ENCODE data around the gene PARVA. TPM values are rescaled to one million over a fixed set of nuclear protein-coding genes. Genes with fewer than 3 reads are reported as not detected.

PARVA gene
- total RNA-seq, 4 donors from 2014 or later, result 52.9 to 188 (median 66.5) TPM

- Histone ChIP-seq H3K9me3 (no peaks in the 10 kb centered on the region), H3K36me3 (no peaks in the 10 kb centered on the region), H3K27me3 (no peaks in the 10 kb centered on the region), H3K27ac (peak overlapping the region in 1 of 2 donors; percentile 53), H3K4me3 (no peak overlapping the region), H3K4me1 (no peaks in the 10 kb centered on the region)
- TF ChIP-seq POLR2A (IDR thresholded peaks at IDR 0.05), result no peak
- TF ChIP-seq, protein P1, sequence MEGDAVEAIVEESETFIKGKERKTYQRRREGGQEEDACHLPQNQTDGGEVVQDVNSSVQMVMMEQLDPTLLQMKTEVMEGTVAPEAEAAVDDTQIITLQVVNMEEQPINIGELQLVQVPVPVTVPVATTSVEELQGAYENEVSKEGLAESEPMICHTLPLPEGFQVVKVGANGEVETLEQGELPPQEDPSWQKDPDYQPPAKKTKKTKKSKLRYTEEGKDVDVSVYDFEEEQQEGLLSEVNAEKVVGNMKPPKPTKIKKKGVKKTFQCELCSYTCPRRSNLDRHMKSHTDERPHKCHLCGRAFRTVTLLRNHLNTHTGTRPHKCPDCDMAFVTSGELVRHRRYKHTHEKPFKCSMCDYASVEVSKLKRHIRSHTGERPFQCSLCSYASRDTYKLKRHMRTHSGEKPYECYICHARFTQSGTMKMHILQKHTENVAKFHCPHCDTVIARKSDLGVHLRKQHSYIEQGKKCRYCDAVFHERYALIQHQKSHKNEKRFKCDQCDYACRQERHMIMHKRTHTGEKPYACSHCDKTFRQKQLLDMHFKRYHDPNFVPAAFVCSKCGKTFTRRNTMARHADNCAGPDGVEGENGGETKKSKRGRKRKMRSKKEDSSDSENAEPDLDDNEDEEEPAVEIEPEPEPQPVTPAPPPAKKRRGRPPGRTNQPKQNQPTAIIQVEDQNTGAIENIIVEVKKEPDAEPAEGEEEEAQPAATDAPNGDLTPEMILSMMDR (IDR thresholded peaks at IDR 0.05), result no peak
- intact Hi-C loops (cut with DNase I; ENCODE audit: low total_unique reads), result no loop called here
- DNase-seq, result no peak
These were observed 147.5 kb downstream of the PARVA start for GRCh38 chr11:12524865-12525264.

GRCh38 chr11:12525466-12526055 is 148.2 kb downstream of the PARVA start:
- no peak for TF ChIP-seq POLR2A (IDR thresholded peaks at IDR 0.05)
- TF ChIP-seq, protein P1 (IDR thresholded peaks at IDR 0.05), result no peak
- DNase-seq, result no peak
- Histone ChIP-seq H3K4me3 (no peak overlapping the region), H3K9me3 (no peaks in the 10 kb centered on the region), H3K27ac (peak overlapping the region; percentile 11 to 53), H3K36me3 (no peaks in the 10 kb centered on the region), H3K27me3 (no peaks in the 10 kb centered on the region), H3K4me1 (no peaks in the 10 kb centered on the region)
- intact Hi-C loops (cut with DNase I; ENCODE audit: low total_unique reads), result no loop called here

- H3K4me3 ChIP-seq, result no peak overlapping the region
- no peaks in the 10 kb centered on the region for H3K4me1 ChIP-seq
- no peak for TF ChIP-seq POLR2A (IDR thresholded peaks at IDR 0.05)
- TF ChIP-seq, protein P1 (IDR thresholded peaks at IDR 0.05), result no peak
- intact Hi-C loops (cut with DNase I; ENCODE audit: low total_unique reads), result no loop called here
- H3K36me3 ChIP-seq, result no peaks in the 10 kb centered on the region
- no peak for DNase-seq
- H3K9me3 ChIP-seq, result no peaks in the 10 kb centered on the region
- peak overlapping the region; percentile 8 to 39 for H3K27ac ChIP-seq
- no peaks in the 10 kb centered on the region for H3K27me3 ChIP-seq
These were observed 149.4 kb downstream of the PARVA start for GRCh38 chr11:12526789-12527188.

GRCh38 chr11:12528487-12528886 is 151.1 kb downstream of the PARVA start:
- Histone ChIP-seq H3K27ac (no peak overlapping the region), H3K9me3 (no peaks in the 10 kb centered on the region), H3K36me3 (no peaks in the 10 kb centered on the region), H3K4me1 (no peaks in the 10 kb centered on the region), H3K4me3 (no peak overlapping the region), H3K27me3 (no peaks in the 10 kb centered on the region)
- intact Hi-C loops (cut with DNase I; ENCODE audit: low total_unique reads), result no loop called here
- no peak for DNase-seq
- TF ChIP-seq POLR2A (IDR thresholded peaks at IDR 0.05), result no peak
- TF ChIP-seq, protein P1 (IDR thresholded peaks at IDR 0.05), result no peak

DNA sequence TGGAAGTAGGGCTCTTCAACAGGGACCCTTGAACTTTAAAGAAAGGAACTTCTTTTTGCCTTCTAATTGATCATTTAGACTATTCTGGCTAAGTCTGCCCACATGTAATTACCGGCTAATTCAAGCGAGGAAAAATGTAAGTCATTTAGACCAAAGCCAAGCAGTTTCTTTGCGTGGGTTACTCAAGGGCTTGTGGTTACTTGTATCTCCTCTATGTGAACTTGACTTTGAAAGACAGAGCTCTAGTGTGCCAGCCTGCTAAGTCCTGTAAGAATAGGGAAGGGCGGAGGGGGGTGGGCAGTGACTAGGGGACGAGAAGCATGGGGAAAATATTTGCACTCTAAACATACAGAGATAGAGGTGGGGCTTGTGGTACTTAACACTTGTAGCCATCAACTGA is 151.7 kb downstream of the PARVA start:
- DNase-seq, result no peak
- no peak overlapping the region for H3K27ac ChIP-seq
- no peaks in the 10 kb centered on the region for H3K9me3 ChIP-seq
- H3K27me3 ChIP-seq, result no peaks in the 10 kb centered on the region
- no peaks in the 10 kb centered on the region for H3K4me1 ChIP-seq
- no peak overlapping the region for H3K4me3 ChIP-seq
- no peaks in the 10 kb centered on the region for H3K36me3 ChIP-seq
- TF ChIP-seq, protein P1 (IDR thresholded peaks at IDR 0.05), result no peak
- TF ChIP-seq POLR2A (IDR thresholded peaks at IDR 0.05), result no peak
- intact Hi-C loops (cut with DNase I; ENCODE audit: low total_unique reads), result no loop called here
